ENCODE data around the gene PROK1.

PROK1 gene

GRCh38 chr1:110418729-110419128 is 32.2 kb upstream of the PROK1 start:
- Histone ChIP-seq H3K36me3 (ENCODE audit: control insufficient read depth, insufficient read depth, low read length) (no peaks in the 10 kb centered on the region), H3K4me1 (ENCODE audit: control insufficient read depth, insufficient read depth, low read length) (no peaks in the 10 kb centered on the region), H3K27me3 (ENCODE audit: control insufficient read depth, insufficient read depth, low read length, poor library complexity, severe bottlenecking) (no peaks in the 10 kb centered on the region), H3K4me3 (ENCODE audit: insufficient read depth, low read depth, low read length) (no peak overlapping the region), H3K27ac (ENCODE audit: insufficient read depth, low read depth, low read length, poor library complexity, severe bottlenecking) (no peak overlapping the region), H3K9me3 (ENCODE audit: control insufficient read depth, low read length) (no peaks in the 10 kb centered on the region)
- WGBS, 2 experiments = 90 to 96% methylated on average over 1 of the region's 1 CpG

- 91 to 94% methylated on average over 10 of the region's 10 CpGs for WGBS, 2 experiments
- Histone ChIP-seq H3K4me1 (ENCODE audit: control insufficient read depth, insufficient read depth, low read length) (no peaks in the 10 kb centered on the region), H3K9me3 (ENCODE audit: control insufficient read depth, low read length) (no peaks in the 10 kb centered on the region), H3K36me3 (ENCODE audit: control insufficient read depth, insufficient read depth, low read length) (no peaks in the 10 kb centered on the region), H3K4me3 (ENCODE audit: insufficient read depth, low read depth, low read length) (no peak overlapping the region), H3K27ac (ENCODE audit: insufficient read depth, low read depth, low read length, poor library complexity, severe bottlenecking) (no peak overlapping the region), H3K27me3 (ENCODE audit: control insufficient read depth, insufficient read depth, low read length, poor library complexity, severe bottlenecking) (no peaks in the 10 kb centered on the region)
Observed at GRCh38 chr1:110420023-110420662, 30.8 kb upstream of the PROK1 start.

DNA sequence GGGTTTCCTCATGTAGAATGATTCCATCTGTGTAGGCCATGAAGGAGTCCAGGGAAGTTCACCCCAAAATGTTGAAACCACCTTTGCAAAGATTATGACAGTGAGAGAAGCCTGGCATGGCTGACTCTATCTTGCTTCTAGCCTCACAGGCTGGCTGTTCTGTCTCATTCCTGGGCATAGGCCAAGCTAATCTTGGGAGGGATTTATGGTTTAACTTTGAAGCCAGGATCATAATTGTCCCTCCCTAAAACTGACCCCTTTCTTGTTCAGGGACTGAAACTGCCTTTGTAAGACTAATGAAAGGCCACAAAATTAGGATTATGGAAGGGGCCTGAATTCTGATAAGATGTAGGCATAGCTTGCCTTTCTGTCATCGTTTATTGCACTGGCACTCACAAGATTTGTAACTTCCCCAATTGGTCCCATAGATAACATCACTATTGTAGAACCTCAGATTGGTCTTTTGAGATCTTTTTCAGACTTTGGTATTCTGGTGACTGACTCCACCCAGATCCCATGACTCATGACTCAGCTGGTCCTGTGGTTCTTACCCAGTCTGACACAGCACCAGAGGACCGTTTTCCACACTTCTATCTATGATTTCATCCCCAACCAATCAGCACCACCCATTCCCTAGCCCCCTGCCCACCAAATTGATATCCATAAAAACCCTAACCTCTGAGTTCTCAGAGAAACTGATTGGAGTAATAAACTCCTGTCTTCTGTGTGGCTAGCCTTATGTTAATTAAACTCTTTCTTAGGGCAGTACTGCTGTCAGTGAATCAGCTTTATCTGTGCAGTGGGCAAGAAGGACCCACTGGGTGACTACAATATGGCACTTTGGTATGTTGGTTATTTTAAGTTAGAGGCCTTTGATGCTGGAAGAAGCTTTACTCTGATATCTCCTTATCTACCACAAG is 29.8 kb upstream of the PROK1 start:
- Histone ChIP-seq H3K4me3 (ENCODE audit: insufficient read depth, low read depth, low read length) (no peak overlapping the region), H3K27ac (ENCODE audit: insufficient read depth, low read depth, low read length, poor library complexity, severe bottlenecking) (no peak overlapping the region)

GRCh38 chr1:110424699-110425611 is 26.0 kb upstream of the PROK1 start:
- no peak overlapping the region for H3K27ac ChIP-seq (ENCODE audit: insufficient read depth, low read depth, low read length, poor library complexity, severe bottlenecking)
- H3K27me3 ChIP-seq (ENCODE audit: control insufficient read depth, insufficient read depth, low read length, poor library complexity, severe bottlenecking) = no peaks in the 10 kb centered on the region
- no peaks in the 10 kb centered on the region for H3K36me3 ChIP-seq (ENCODE audit: control insufficient read depth, insufficient read depth, low read length)
- no peak overlapping the region for H3K4me3 ChIP-seq (ENCODE audit: insufficient read depth, low read depth, low read length)
- H3K4me1 ChIP-seq (ENCODE audit: control insufficient read depth, insufficient read depth, low read length) = no peaks in the 10 kb centered on the region
- no peaks in the 10 kb centered on the region for H3K9me3 ChIP-seq (ENCODE audit: control insufficient read depth, low read length)
- 83 to 86% methylated on average over 9 of the region's 9 CpGs for WGBS, 2 experiments

More for the DNA sequence above, 29.8 kb upstream of the PROK1 start:
- WGBS, 2 experiments = 92 to 94% methylated on average over 2 of the region's 2 CpGs
- H3K36me3 ChIP-seq (ENCODE audit: control insufficient read depth, insufficient read depth, low read length) = no peaks in the 10 kb centered on the region
- no peaks in the 10 kb centered on the region for H3K9me3 ChIP-seq (ENCODE audit: control insufficient read depth, low read length)
- H3K4me1 ChIP-seq (ENCODE audit: control insufficient read depth, insufficient read depth, low read length) = no peaks in the 10 kb centered on the region
- H3K27me3 ChIP-seq (ENCODE audit: control insufficient read depth, insufficient read depth, low read length, poor library complexity, severe bottlenecking) = no peaks in the 10 kb centered on the region

GRCh38 chr1:110425612-110426152 is 25.3 kb upstream of the PROK1 start:
- Histone ChIP-seq H3K27ac (ENCODE audit: insufficient read depth, low read depth, low read length, poor library complexity, severe bottlenecking) (no peak overlapping the region), H3K4me1 (ENCODE audit: control insufficient read depth, insufficient read depth, low read length) (no peaks in the 10 kb centered on the region), H3K9me3 (ENCODE audit: control insufficient read depth, low read length) (no peaks in the 10 kb centered on the region), H3K4me3 (ENCODE audit: insufficient read depth, low read depth, low read length) (no peak overlapping the region), H3K27me3 (ENCODE audit: control insufficient read depth, insufficient read depth, low read length, poor library complexity, severe bottlenecking) (no peaks in the 10 kb centered on the region), H3K36me3 (ENCODE audit: control insufficient read depth, insufficient read depth, low read length) (no peaks in the 10 kb centered on the region)
- 84 to 85% methylated on average over 9 of the region's 9 CpGs for WGBS, 2 experiments

- H3K4me3 ChIP-seq (ENCODE audit: insufficient read depth, low read depth, low read length) = no peak overlapping the region
- no peaks in the 10 kb centered on the region for H3K27me3 ChIP-seq (ENCODE audit: control insufficient read depth, insufficient read depth, low read length, poor library complexity, severe bottlenecking)
- no peaks in the 10 kb centered on the region for H3K36me3 ChIP-seq (ENCODE audit: control insufficient read depth, insufficient read depth, low read length)
- no peaks in the 10 kb centered on the region for H3K4me1 ChIP-seq (ENCODE audit: control insufficient read depth, insufficient read depth, low read length)
- no peak overlapping the region for H3K27ac ChIP-seq (ENCODE audit: insufficient read depth, low read depth, low read length, poor library complexity, severe bottlenecking)
- no peaks in the 10 kb centered on the region for H3K9me3 ChIP-seq (ENCODE audit: control insufficient read depth, low read length)
- 89% methylated on average over 4 of the region's 4 CpGs for WGBS, 2 experiments
Observed at GRCh38 chr1:110426854-110427253, 24.1 kb upstream of the PROK1 start.

DNA sequence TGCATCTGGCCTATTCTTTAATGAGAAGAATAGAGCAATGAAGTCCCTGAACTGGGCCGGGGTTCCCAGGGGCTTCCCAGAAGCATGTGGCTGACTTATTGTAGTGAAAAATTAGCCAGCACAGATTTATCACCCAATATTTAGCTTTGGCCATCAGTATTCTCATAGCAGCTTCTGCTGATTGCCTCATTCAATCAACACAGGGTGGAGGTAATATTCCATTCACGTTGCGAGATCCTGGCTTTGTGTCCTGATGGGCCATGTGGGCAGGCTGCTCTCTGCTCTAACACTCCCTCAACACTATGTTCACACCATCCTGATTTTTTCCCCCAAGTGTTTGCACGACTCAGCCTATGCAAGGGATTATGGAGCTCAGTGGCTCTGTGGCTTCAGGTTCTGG is 22.0 kb upstream of the PROK1 start:
- WGBS, 2 experiments = 84 to 85% methylated on average over 4 of the region's 4 CpGs
- Histone ChIP-seq H3K4me3 (ENCODE audit: insufficient read depth, low read depth, low read length) (no peak overlapping the region), H3K27me3 (ENCODE audit: control insufficient read depth, insufficient read depth, low read length, poor library complexity, severe bottlenecking) (no peaks in the 10 kb centered on the region), H3K4me1 (ENCODE audit: control insufficient read depth, insufficient read depth, low read length) (peaks cover 3% of the 10 kb centered on the region), H3K9me3 (ENCODE audit: control insufficient read depth, low read length) (no peaks in the 10 kb centered on the region), H3K27ac (ENCODE audit: insufficient read depth, low read depth, low read length, poor library complexity, severe bottlenecking) (no peak overlapping the region), H3K36me3 (ENCODE audit: control insufficient read depth, insufficient read depth, low read length) (no peaks in the 10 kb centered on the region)

DNA sequence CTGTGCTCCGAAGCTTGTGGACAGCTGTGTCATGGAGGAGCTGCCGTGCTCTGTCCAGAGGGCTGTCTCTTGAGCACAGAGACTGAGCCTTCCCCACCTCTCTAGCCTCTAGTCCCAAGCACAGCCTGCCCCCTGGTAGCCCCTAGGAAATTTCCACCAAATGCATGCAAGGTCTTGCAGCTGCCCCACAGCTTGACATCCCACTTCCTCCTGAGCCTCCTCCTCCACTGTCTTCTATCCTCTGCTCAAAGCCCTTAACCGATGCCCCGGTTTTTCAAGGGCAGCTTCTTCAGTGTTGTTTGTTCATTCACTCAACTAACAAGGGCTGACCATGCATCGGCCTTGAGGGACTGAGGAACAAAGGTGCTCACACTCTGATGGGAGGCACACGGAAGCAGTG is 20.6 kb upstream of the PROK1 start:
- Histone ChIP-seq H3K27me3 (ENCODE audit: control insufficient read depth, insufficient read depth, low read length, poor library complexity, severe bottlenecking) (no peaks in the 10 kb centered on the region), H3K36me3 (ENCODE audit: control insufficient read depth, insufficient read depth, low read length) (no peaks in the 10 kb centered on the region), H3K4me1 (ENCODE audit: control insufficient read depth, insufficient read depth, low read length) (peaks cover 7% of the 10 kb centered on the region), H3K9me3 (ENCODE audit: control insufficient read depth, low read length) (no peaks in the 10 kb centered on the region), H3K27ac (ENCODE audit: insufficient read depth, low read depth, low read length, poor library complexity, severe bottlenecking) (no peak overlapping the region), H3K4me3 (ENCODE audit: insufficient read depth, low read depth, low read length) (no peak overlapping the region)
- WGBS, 2 experiments = 86 to 88% methylated on average over 6 of the region's 6 CpGs

DNA sequence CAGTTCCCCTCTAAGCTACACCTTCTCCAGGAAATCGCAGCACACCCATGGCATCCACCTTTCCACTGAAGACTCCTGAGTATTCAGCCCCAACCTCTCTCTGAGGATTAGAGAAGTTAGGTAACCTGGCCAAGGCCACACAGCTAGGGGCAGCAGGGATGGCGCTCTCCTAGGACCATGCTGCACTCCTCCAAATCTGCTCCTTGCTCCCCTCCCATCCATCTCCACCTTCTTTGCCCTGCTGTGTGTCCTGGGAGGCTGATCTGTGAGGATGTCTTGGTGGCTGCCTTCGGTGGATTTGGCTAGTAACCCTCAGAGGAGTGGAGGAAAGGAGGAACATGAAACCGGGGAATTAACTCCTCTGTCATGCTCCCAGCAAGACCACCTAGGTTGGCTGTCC is 20.0 kb upstream of the PROK1 start:
- Histone ChIP-seq H3K27me3 (ENCODE audit: control insufficient read depth, insufficient read depth, low read length, poor library complexity, severe bottlenecking) (no peaks in the 10 kb centered on the region), H3K4me1 (ENCODE audit: control insufficient read depth, insufficient read depth, low read length) (peaks cover 7% of the 10 kb centered on the region), H3K36me3 (ENCODE audit: control insufficient read depth, insufficient read depth, low read length) (no peaks in the 10 kb centered on the region), H3K4me3 (ENCODE audit: insufficient read depth, low read depth, low read length) (no peak overlapping the region), H3K9me3 (ENCODE audit: control insufficient read depth, low read length) (no peaks in the 10 kb centered on the region), H3K27ac (ENCODE audit: insufficient read depth, low read depth, low read length, poor library complexity, severe bottlenecking) (no peak overlapping the region)
- WGBS, 2 experiments = 88 to 94% methylated on average over 4 of the region's 4 CpGs
